ENCODE results near the gene PRELID2. TPM values are rescaled to one million over a fixed set of nuclear protein-coding genes. Genes with fewer than 3 reads are reported as not detected.
A peak's percentile ranks its signal among the peaks of the same experiment; 100 is the strongest.
"Not testable (repeated sequence)": the region's sequence is repeated elsewhere in the genome, so short reads cannot be mapped to it uniquely, and the experiment has no call there.

Gene PRELID2
- total RNA-seq, 1 donor from 2014 or later, result 41.2 TPM

- intact Hi-C loops (cut with DNase I), result no loop called here
- ATAC-seq (ENCODE audit: poor library complexity) (no peak), DNase-seq (no peak)
Observed at GRCh38 chr5:145846081-145846480, 10.9 kb upstream of the PRELID2 start.

DNA sequence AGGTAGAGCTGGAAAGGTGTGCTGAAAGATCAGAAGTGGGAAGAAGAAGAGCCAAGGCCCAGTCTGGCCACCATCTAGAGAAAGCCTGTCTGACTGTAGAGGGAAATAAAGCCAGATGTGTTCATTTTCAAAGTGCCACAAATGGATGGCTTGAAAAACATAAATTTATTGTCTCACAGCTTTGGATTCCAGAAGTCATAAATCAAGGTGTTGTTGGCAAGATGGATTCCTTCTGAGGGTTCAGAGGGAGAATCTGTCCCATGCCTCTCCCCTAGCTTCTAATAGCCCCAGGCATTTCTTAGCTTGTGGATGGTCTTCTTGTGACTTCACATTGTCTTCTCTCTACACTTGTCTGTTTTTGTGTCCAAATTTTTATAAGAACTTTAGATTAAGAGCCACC is 6.2 kb upstream of the PRELID2 start:
- DNase-seq, result no peak
- no peak for ATAC-seq (ENCODE audit: poor library complexity)
- intact Hi-C loops (cut with DNase I), result no loop called here

- DNase-seq (no peak), ATAC-seq (ENCODE audit: poor library complexity) (no peak)
- intact Hi-C loops (cut with DNase I), result no loop called here
Observed at GRCh38 chr5:145840458-145841132, 5.5 kb upstream of the PRELID2 start.

- no peak for DNase-seq
- intact Hi-C loops (cut with DNase I), result loop anchor here (10.0 kb wide), 1 partner anchor 207 kb away; no protein-coding TSS in a partner anchor
- no peak for ATAC-seq (ENCODE audit: poor library complexity)
Observed at GRCh38 chr5:145838276-145838675, 3.1 kb upstream of the PRELID2 start.

- intact Hi-C loops (cut with DNase I), result loop anchor here (10.0 kb wide), 1 partner anchor 209 kb away; no protein-coding TSS in a partner anchor
- ATAC-seq (ENCODE audit: poor library complexity); DNase-seq: not testable (repeated sequence)
Observed at GRCh38 chr5:145836241-145836640, 1.1 kb upstream of the PRELID2 start.

- peak; percentile 9 for ATAC-seq (ENCODE audit: poor library complexity)
- intact Hi-C loops (cut with DNase I), result loop anchor here (10.0 kb wide), 1 partner anchor 209 kb away; no protein-coding TSS in a partner anchor
- DNase-seq, result no peak
Observed at GRCh38 chr5:145835848-145836239, 702 bp upstream of the PRELID2 start.

- intact Hi-C loops (cut with DNase I), result loop anchor here (10.0 kb wide), 1 partner anchor 210 kb away; no protein-coding TSS in a partner anchor
- no peak for ATAC-seq (ENCODE audit: poor library complexity)
- DNase-seq, result no peak
Observed at GRCh38 chr5:145834554-145834916, 607 bp downstream of the PRELID2 start.

DNA sequence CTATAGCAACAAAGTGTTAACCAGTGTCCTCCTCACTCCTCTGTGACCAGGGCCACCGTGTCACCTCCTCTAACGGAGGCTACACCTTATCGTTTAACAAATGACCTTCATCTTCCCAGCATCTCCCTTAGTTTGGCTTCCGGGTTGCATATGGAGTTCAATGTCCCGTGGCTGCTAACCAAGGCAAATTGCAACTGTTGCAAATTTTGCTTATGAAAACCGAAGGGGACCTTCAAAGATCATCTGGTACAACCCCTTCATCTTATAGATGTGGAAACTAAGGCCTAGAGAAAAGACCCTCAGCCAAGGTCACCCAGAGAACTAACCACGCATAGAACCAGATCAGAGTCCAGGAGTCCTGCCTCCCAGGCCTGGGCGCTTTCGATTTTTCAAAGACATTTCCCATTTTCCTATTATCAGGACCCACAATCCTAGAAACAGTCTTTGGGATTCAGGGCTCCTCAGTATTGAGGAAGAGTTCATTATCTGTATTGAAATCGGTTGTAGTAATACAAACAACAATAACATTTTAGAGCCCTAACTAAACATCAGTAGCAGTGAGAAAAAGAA is 1.4 kb downstream of the PRELID2 start:
- ATAC-seq (ENCODE audit: poor library complexity) (no peak), DNase-seq (no peak)
- intact Hi-C loops (cut with DNase I), result loop anchor here (10.0 kb wide), 1 partner anchor 211 kb away; no protein-coding TSS in a partner anchor

GRCh38 chr5:145830594-145830993 is 4.5 kb downstream of the PRELID2 start:
- no peak for DNase-seq

DNA sequence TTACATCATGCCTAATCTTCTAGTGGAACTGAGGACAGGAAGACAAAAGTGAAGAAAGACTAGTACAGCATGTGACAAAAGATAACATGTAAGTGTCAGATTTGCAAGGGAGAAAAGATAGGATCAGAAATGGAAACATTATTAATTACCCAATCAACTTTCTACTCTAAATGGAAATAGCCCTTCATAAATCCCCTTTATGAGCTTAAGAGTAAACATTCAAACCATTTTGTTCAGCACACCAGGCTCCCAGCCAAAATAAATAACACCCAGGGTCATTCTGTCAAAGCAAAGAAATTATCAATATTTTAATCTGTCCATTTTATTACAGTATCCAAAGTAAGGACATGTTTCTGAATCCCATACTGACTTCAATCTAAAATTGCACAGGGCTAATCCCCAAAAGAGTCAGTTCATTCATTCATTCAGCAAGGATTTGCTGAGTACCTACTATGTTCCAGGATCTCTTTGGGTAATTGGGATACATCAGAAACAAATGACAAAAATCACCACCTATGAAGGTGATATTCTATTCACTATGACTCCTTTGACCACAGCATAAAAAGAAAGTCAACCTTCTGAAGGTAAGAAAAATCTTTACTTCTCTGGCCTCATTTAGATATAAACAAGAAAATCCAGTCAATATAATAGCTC is 5.3 kb downstream of the PRELID2 start:
- intact Hi-C loops (cut with DNase I), result loop anchor here (10.0 kb wide), 1 partner anchor 215 kb away; no protein-coding TSS in a partner anchor
- no peak for ATAC-seq (ENCODE audit: poor library complexity)
- no peak for DNase-seq

More at GRCh38 chr5:145830594-145830993, 4.5 kb downstream of the PRELID2 start:
- intact Hi-C loops (cut with DNase I), result loop anchor here (10.0 kb wide), 1 partner anchor 214 kb away; no protein-coding TSS in a partner anchor
- no peak for ATAC-seq (ENCODE audit: poor library complexity)

GRCh38 chr5:145826895-145827674 is 8.1 kb downstream of the PRELID2 start:
- ATAC-seq (ENCODE audit: poor library complexity), result no peak
- DNase-seq, result no peak
- intact Hi-C loops (cut with DNase I), result no loop called here

- DNase-seq (no peak), ATAC-seq (ENCODE audit: poor library complexity) (peak; percentile 23)
- intact Hi-C loops (cut with DNase I), result no loop called here
Observed at GRCh38 chr5:145825751-145826180, 9.4 kb downstream of the PRELID2 start.

GRCh38 chr5:145824040-145824439 is 11.1 kb downstream of the PRELID2 start:
- no peak for DNase-seq
- no peak for ATAC-seq (ENCODE audit: poor library complexity)
- intact Hi-C loops (cut with DNase I), result no loop called here

- ATAC-seq (ENCODE audit: poor library complexity), result no peak
- intact Hi-C loops (cut with DNase I), result no loop called here
- DNase-seq, result no peak
Observed at GRCh38 chr5:145818604-145819003, 16.5 kb downstream of the PRELID2 start.

DNA sequence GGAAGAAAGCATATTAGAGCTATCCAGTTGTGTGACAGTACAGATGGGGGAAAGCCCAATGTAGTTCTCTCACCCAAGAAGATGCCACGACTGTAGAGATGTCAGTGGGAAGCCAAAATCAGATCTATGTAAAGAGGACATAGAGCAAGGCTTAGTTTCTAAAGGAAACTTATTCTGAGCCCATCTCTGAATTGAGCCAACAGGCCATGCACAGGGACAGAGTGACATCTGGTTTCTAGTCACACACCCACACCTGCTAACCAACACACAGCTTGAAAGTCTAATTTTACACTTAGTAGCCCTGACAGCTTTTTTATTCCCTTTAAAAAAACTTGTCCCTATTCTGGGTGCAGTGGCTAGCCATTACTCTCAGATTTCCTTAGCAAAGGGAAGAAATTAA is 22.3 kb downstream of the PRELID2 start:
- DNase-seq (no peak), ATAC-seq (ENCODE audit: poor library complexity) (peak; percentile 22)
- intact Hi-C loops (cut with DNase I), result no loop called here

GRCh38 chr5:145811834-145812625 is 23.1 kb downstream of the PRELID2 start:
- ATAC-seq (ENCODE audit: poor library complexity), result peak; percentile 85

GRCh38 chr5:145806923-145807322 is 28.2 kb downstream of the PRELID2 start:
- no peak for ATAC-seq (ENCODE audit: poor library complexity)

More at GRCh38 chr5:145811834-145812625, 23.1 kb downstream of the PRELID2 start:
- DNase-seq, result no peak
- intact Hi-C loops (cut with DNase I), result no loop called here

DNA sequence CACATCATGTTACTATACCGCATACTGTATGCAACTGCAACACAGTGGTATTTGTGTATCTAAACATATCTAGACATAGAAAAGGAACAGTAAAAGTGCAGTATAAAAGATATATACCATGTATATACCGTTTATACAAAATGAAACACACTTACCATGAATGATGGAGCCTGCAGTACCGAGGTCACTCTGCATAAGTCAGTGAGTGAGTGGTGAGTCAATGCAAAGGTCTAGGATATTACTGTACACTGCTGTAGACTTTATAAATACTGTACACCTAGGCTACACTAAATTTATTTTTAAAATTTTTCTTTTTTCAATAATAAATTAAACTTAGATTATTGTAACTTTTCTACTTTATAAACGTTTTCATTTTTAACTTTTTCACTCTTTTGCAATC is 29.3 kb downstream of the PRELID2 start:
- DNase-seq (no peak), ATAC-seq (ENCODE audit: poor library complexity) (no peak)
- intact Hi-C loops (cut with DNase I), result no loop called here

More at GRCh38 chr5:145806923-145807322, 28.2 kb downstream of the PRELID2 start:
- intact Hi-C loops (cut with DNase I), result no loop called here
- no peak for DNase-seq
